Mucosa of rectum (tissue), 2 donors: Measurements from ENCODE around the gene NEDD4.
"Not testable (repeated sequence)": the region's sequence is repeated elsewhere in the genome, so short reads cannot be mapped to it uniquely, and the experiment has no call there.

Source experiments
- H3K27ac ChIP-seq, 2 donors: one replicate each; pipeline ENCODE4 v1.7.0; 2013; ENCODE audit warnings: inconsistent platforms in 2 of 2, low read depth in 2 of 2, low read length in 2 of 2
- H3K27me3 ChIP-seq, 2 donors: one replicate each; pipeline ENCODE4 v1.7.0; 2013; ENCODE audit warnings: low read length in 2 of 2; ENCODE audit not compliant: control insufficient read depth in 2 of 2, insufficient read depth in 2 of 2
- H3K36me3 ChIP-seq, 2 donors: one replicate each; pipeline ENCODE4 v1.7.0; 2013; ENCODE audit warnings: low read length in 2 of 2; ENCODE audit not compliant: control insufficient read depth in 2 of 2, insufficient read depth in 2 of 2
- H3K4me1 ChIP-seq, 2 donors: one replicate each; pipeline ENCODE4 v1.7.0; 2013; ENCODE audit warnings: low read length in 2 of 2, mild to moderate bottlenecking in 1 of 2; ENCODE audit not compliant: control insufficient read depth in 2 of 2, insufficient read depth in 2 of 2
- H3K4me3 ChIP-seq, 2 donors: one replicate each; pipeline ENCODE4 v1.7.0; 2013; ENCODE audit warnings: low read length in 2 of 2
- H3K9ac ChIP-seq, 2 donors: one replicate each; pipeline ENCODE4 v1.7.0; 2013; ENCODE audit warnings: low read length in 2 of 2, low read depth in 1 of 2, mild to moderate bottlenecking in 1 of 2
- H3K9me3 ChIP-seq, 2 donors: one replicate each; pipeline ENCODE4 v1.7.0; 2013; ENCODE audit warnings: low read length in 2 of 2; ENCODE audit not compliant: control insufficient read depth in 2 of 2
- donor health status: healthy.
- donor health status: Normal muscosa, but diverticular disease.

The NEDD4 gene

DNA sequence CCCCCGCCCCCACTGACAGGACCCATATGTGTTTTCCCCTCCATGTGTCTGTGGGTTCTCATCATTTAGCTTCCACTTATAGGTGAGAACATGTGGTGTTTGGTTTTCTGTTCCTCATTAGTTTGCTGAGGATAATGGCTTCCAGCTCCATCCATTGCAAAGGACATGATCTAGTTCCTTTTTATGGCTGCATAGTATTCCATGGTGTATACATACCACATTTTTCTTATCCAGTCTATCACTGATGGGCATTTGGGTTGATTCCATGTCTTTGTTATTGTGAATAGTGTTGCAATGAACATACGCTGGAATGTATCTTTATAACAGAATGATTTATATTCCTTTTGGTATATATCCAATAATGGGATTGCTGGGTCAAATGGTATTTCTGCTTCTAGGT lies 171.7 kb downstream of the NEDD4 start:
- H3K9me3 ChIP-seq, H3K4me1 ChIP-seq, H3K27ac ChIP-seq, H3K36me3 ChIP-seq, H3K27me3 ChIP-seq, H3K4me3 ChIP-seq, H3K9ac ChIP-seq: not testable (repeated sequence)

GRCh38 chr15:55820043-55820442 lies 173.4 kb downstream of the NEDD4 start:
- Histone ChIP-seq H3K4me3 (no peak overlapping the region), H3K27me3 (no peaks in the 10 kb centered on the region), H3K27ac (no peak overlapping the region)

GRCh38 chr15:55819397-55820034 lies 173.9 kb downstream of the NEDD4 start:
- H3K9me3 ChIP-seq, result no peaks in the 10 kb centered on the region
- H3K4me1 ChIP-seq, result no peaks in the 10 kb centered on the region
- no peaks in the 10 kb centered on the region for H3K36me3 ChIP-seq
- no peak overlapping the region for H3K27ac ChIP-seq
- H3K9ac ChIP-seq, result no peak overlapping the region
- no peak overlapping the region for H3K4me3 ChIP-seq
- H3K27me3 ChIP-seq, result no peaks in the 10 kb centered on the region

More at GRCh38 chr15:55820043-55820442, 173.4 kb downstream of the NEDD4 start:
- no peak overlapping the region for H3K9ac ChIP-seq
- no peaks in the 10 kb centered on the region for H3K4me1 ChIP-seq
- H3K9me3 ChIP-seq, result no peaks in the 10 kb centered on the region
- no peaks in the 10 kb centered on the region for H3K36me3 ChIP-seq

GRCh38 chr15:55816017-55816416 lies 177.4 kb downstream of the NEDD4 start:
- Histone ChIP-seq H3K36me3 (no peaks in the 10 kb centered on the region), H3K27me3 (no peaks in the 10 kb centered on the region), H3K27ac (no peak overlapping the region), H3K9ac (no peak overlapping the region), H3K4me3 (no peak overlapping the region), H3K4me1 (no peaks in the 10 kb centered on the region), H3K9me3 (no peaks in the 10 kb centered on the region)

- Histone ChIP-seq H3K36me3 (no peaks in the 10 kb centered on the region), H3K27me3 (no peaks in the 10 kb centered on the region), H3K27ac (no peak overlapping the region), H3K9me3 (no peaks in the 10 kb centered on the region), H3K9ac (no peak overlapping the region), H3K4me3 (no peak overlapping the region), H3K4me1 (no peaks in the 10 kb centered on the region)
These were observed 190.6 kb downstream of the NEDD4 start for GRCh38 chr15:55802600-55803376.

DNA sequence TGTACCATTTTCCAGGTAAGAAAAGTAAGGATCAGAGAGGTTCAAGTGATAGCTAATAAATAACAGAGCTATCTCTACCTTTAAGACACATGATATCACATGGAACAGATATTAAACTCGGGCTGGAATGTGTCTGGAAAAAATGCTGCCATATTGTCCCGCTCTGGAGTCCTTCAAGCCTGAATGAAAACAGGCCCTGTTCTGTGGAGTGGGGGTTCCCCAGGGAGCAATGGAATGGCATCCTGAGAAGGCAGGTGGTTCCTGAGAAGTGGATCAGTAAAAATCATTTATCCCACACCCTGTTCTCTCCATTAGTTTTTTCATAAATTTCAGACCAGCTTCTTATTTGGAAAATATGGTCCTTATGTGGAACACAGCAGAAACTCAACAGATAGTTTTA lies 193.2 kb downstream of the NEDD4 start:
- Histone ChIP-seq H3K9me3 (no peaks in the 10 kb centered on the region), H3K4me1 (no peaks in the 10 kb centered on the region), H3K9ac (no peak overlapping the region), H3K4me3 (no peak overlapping the region), H3K27me3 (no peaks in the 10 kb centered on the region), H3K27ac (no peak overlapping the region), H3K36me3 (no peaks in the 10 kb centered on the region)

- H3K36me3 ChIP-seq, result no peaks in the 10 kb centered on the region
- no peaks in the 10 kb centered on the region for H3K9me3 ChIP-seq
- no peaks in the 10 kb centered on the region for H3K4me1 ChIP-seq
- no peak overlapping the region for H3K27ac ChIP-seq
- no peak overlapping the region for H3K9ac ChIP-seq
- no peaks in the 10 kb centered on the region for H3K27me3 ChIP-seq
- H3K4me3 ChIP-seq, result no peak overlapping the region
These were observed 193.9 kb downstream of the NEDD4 start for GRCh38 chr15:55799291-55800212.

DNA sequence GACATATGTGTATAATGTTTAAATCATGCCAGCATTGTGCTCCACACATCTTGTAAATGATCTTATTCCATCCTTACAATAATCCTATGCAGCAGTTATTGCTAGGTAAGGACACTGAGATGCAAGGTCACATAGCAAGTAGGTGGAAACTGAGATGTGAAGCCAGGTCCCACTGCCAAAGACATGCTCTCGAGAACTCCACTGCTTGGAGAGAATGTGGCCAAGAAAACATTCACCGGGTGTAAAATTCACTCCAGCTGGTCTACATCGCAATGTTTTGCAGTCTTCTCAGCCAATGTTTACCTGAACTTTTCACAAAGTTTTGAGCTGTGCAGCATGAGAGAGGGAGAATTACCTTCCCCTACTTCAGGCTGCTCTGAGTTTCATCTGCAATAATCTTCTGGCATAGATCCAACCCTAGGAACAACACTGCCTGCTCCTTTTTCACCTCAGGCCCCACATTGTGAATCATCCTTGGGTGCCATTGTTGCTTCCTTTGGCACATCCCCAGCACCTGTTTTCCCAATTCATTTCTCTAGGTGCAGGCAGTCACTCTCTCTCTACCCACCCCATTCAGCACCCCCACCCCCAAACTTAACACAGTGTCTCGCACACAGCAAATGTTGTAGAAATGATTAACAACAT lies 197.0 kb downstream of the NEDD4 start:
- H3K36me3 ChIP-seq, result no peaks in the 10 kb centered on the region

DNA sequence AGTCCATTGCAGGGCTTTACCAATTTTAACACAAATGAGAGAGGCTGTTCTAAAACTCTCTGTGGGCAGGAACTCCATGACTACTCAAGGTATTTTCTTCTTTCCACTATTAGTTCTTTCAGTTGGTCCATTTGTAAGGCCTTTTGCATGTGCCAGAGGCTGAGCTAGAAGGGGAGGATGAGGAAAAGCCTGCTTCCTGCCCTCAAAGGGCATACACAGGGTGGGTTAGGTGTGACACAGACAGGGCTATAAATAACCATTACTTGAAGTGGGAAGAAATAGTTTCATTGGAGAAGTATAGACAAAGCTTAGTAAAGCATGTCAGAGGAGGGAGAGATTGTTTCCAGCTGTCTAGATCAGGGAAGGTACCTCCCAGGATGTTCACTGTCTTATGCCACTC lies 198.4 kb downstream of the NEDD4 start:
- no peak overlapping the region for H3K9ac ChIP-seq
- no peak overlapping the region for H3K4me3 ChIP-seq
- no peak overlapping the region for H3K27ac ChIP-seq
- H3K4me1 ChIP-seq, result no peaks in the 10 kb centered on the region
- no peaks in the 10 kb centered on the region for H3K9me3 ChIP-seq
- no peaks in the 10 kb centered on the region for H3K27me3 ChIP-seq
- H3K36me3 ChIP-seq, result no peaks in the 10 kb centered on the region

More for the DNA sequence above, 197.0 kb downstream of the NEDD4 start:
- Histone ChIP-seq H3K27me3 (no peaks in the 10 kb centered on the region), H3K4me3 (no peak overlapping the region), H3K27ac (no peak overlapping the region), H3K9ac (no peak overlapping the region), H3K4me1 (no peaks in the 10 kb centered on the region), H3K9me3 (no peaks in the 10 kb centered on the region)
